GM23338 (cell line): Measurements from ENCODE around the gene STAP2.
A peak's percentile ranks its signal among the peaks of the same experiment; 100 is the strongest.

ENCODE experiments used
- CREB1 ChIP-seq: fragments of 250-450 bp; sonication (Bioruptor Pico); IDR thresholded peaks from 2 replicates; pipeline ENCODE4 v1.5.0; 2020; ENCODE audit warnings: low read depth, mild to moderate bottlenecking, moderate library complexity
- CTCF ChIP-seq, 2 experiments: fragments of 200-600 bp in 1 of 2; sonication (generic) in 1 of 2; conservative IDR thresholded peaks; 2 replicates each; pipeline versions ENCODE4 v1.5.1 to v1.6.1; 2016 to 2017; ENCODE audit warnings: antibody characterized with exemption in 2 of 2, low read depth in 2 of 2, mild to moderate bottlenecking in 2 of 2, moderate library complexity in 1 of 2
- EZH2 ChIP-seq: fragments of 200-600 bp; sonication (generic); IDR thresholded peaks from one replicate; pipeline ENCODE4 v1.8.0; 2017; ENCODE audit warnings: antibody characterized with exemption, mild to moderate bottlenecking, low read depth; ENCODE audit not compliant: unreplicated experiment
- EZH2phosphoT487 ChIP-seq: fragments of 200-600 bp; sonication (generic); IDR thresholded peaks from one replicate; pipeline ENCODE4 v1.8.1; 2018; ENCODE audit warnings: antibody characterized with exemption; ENCODE audit not compliant: unreplicated experiment
- JUNB ChIP-seq: IDR thresholded peaks from one replicate; pipeline ENCODE4 v1.6.1; 2016; ENCODE audit warnings: antibody characterized with exemption; ENCODE audit not compliant: unreplicated experiment
- NANOG ChIP-seq: IDR thresholded peaks from 2 replicates; pipeline ENCODE4 v1.6.1; 2016; ENCODE audit warnings: antibody characterized with exemption, borderline replicate concordance
- POLR2AphosphoS5 ChIP-seq: IDR thresholded peaks from 2 replicates; pipeline ENCODE4 v1.6.1; 2016; ENCODE audit warnings: antibody characterized with exemption, low read depth
- REST ChIP-seq: IDR thresholded peaks from one replicate; pipeline ENCODE4 v1.6.1; 2018; ENCODE audit warnings: antibody characterized with exemption; ENCODE audit not compliant: unreplicated experiment
- ZNF114 ChIP-seq: fragments of 250-450 bp; sonication (Bioruptor Pico); IDR thresholded peaks from 2 replicates; pipeline ENCODE4 v1.5.0; 2020; ENCODE audit warnings: mild to moderate bottlenecking, moderate library complexity
- ZNF331 ChIP-seq: fragments of 250-450 bp; sonication (Bioruptor Pico); IDR thresholded peaks from 2 replicates; pipeline ENCODE4 v1.5.0; 2020; ENCODE audit warnings: low read depth, mild to moderate bottlenecking, moderate library complexity

GRCh38 chr19:4374498-4375163 is 36.0 kb upstream of the STAP2 start:
- TF ChIP-seq CREB1 (CRISPR knock-in tag): no peak
- peak in 1 of 2 experiments; percentile 24; a peak in 1 of 4 replicates for TF ChIP-seq CTCF (conservative IDR thresholded peaks at IDR 0.05; ENCODE audit: low read depth in 2 of 2)
- TF ChIP-seq EZH2: no peak
- TF ChIP-seq EZH2phosphoT487: no peak
- no peak for TF ChIP-seq ZNF331
- no peak for TF ChIP-seq JUNB
- TF ChIP-seq POLR2AphosphoS5: no peak
- no peak for TF ChIP-seq REST
- TF ChIP-seq ZNF114 (CRISPR knock-in tag): no peak
- no peak for TF ChIP-seq NANOG
